ENCODE measurements around the gene MCM3AP.
"Not testable (repeated sequence)": the region's sequence is repeated elsewhere in the genome, so short reads cannot be mapped to it uniquely, and the experiment has no call there.

The MCM3AP gene

GRCh38 chr21:46245213-46245915 lies 40.0 kb downstream of the MCM3AP start:
- DNase-seq, result no peak
- Histone ChIP-seq H3K36me3 (ENCODE audit: control insufficient read depth, insufficient read depth, low read length) (peaks cover 80% of the 10 kb centered on the region), H3K4me3 (ENCODE audit: insufficient read depth, low read depth, low read length, poor library complexity, severe bottlenecking) (no peak overlapping the region), H3K4me1 (ENCODE audit: control insufficient read depth, insufficient read depth, low read length, poor library complexity, severe bottlenecking) (no peaks in the 10 kb centered on the region), H3K9me3 (ENCODE audit: control insufficient read depth, low read length) (no peaks in the 10 kb centered on the region), H3K27me3 (replicated peaks; ENCODE audit: control insufficient read depth, insufficient read depth, low read length, poor library complexity, severe bottlenecking) (no peaks in the 10 kb centered on the region), H3K27ac (ENCODE audit: insufficient read depth, low read length, poor library complexity, severe bottlenecking) (no peak overlapping the region)

- no peak overlapping the region for H3K27ac ChIP-seq (ENCODE audit: insufficient read depth, low read length, poor library complexity, severe bottlenecking)
- H3K27me3 ChIP-seq (replicated peaks; ENCODE audit: control insufficient read depth, insufficient read depth, low read length, poor library complexity, severe bottlenecking), result no peaks in the 10 kb centered on the region
- H3K9me3 ChIP-seq (ENCODE audit: control insufficient read depth, low read length), result no peaks in the 10 kb centered on the region
- peaks cover 84% of the 10 kb centered on the region for H3K36me3 ChIP-seq (ENCODE audit: control insufficient read depth, insufficient read depth, low read length)
- DNase-seq, result no peak
- H3K4me3 ChIP-seq (ENCODE audit: insufficient read depth, low read depth, low read length, poor library complexity, severe bottlenecking), result no peak overlapping the region
- no peaks in the 10 kb centered on the region for H3K4me1 ChIP-seq (ENCODE audit: control insufficient read depth, insufficient read depth, low read length, poor library complexity, severe bottlenecking)
These were observed 40.8 kb downstream of the MCM3AP start for GRCh38 chr21:46244602-46245001.

DNA sequence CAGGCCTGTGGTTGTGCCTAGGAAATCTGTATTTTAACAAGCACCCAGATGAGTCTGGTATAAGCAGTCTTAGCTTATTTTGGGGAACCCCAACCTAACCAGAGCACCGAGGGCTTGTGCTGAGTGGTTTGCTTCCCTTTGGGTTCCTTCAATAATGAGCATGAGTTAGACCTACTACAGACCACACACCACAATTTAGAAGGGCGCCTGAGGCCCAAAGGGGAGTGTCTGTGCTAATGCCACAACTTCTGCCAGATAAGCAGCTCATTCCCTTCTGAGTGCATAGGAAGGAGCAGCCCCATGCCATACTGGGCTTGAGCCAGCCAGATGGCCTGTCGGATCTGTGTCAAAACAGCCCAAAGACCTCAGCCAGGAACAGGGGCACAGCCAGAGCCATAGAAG lies 41.5 kb downstream of the MCM3AP start:
- no peak for DNase-seq
- Histone ChIP-seq H3K27me3 (replicated peaks; ENCODE audit: control insufficient read depth, insufficient read depth, low read length, poor library complexity, severe bottlenecking) (no peaks in the 10 kb centered on the region), H3K9me3 (ENCODE audit: control insufficient read depth, low read length) (no peaks in the 10 kb centered on the region), H3K4me1 (ENCODE audit: control insufficient read depth, insufficient read depth, low read length, poor library complexity, severe bottlenecking) (no peaks in the 10 kb centered on the region), H3K4me3 (ENCODE audit: insufficient read depth, low read depth, low read length, poor library complexity, severe bottlenecking) (no peak overlapping the region), H3K27ac (ENCODE audit: insufficient read depth, low read length, poor library complexity, severe bottlenecking) (no peak overlapping the region), H3K36me3 (ENCODE audit: control insufficient read depth, insufficient read depth, low read length) (peaks cover 86% of the 10 kb centered on the region)

GRCh38 chr21:46243325-46243724 lies 42.1 kb downstream of the MCM3AP start:
- no peak for DNase-seq
- no peak overlapping the region for H3K27ac ChIP-seq (ENCODE audit: insufficient read depth, low read length, poor library complexity, severe bottlenecking)
- H3K4me3 ChIP-seq (ENCODE audit: insufficient read depth, low read depth, low read length, poor library complexity, severe bottlenecking), result no peak overlapping the region
- no peaks in the 10 kb centered on the region for H3K9me3 ChIP-seq (ENCODE audit: control insufficient read depth, low read length)
- H3K27me3 ChIP-seq (replicated peaks; ENCODE audit: control insufficient read depth, insufficient read depth, low read length, poor library complexity, severe bottlenecking), result no peaks in the 10 kb centered on the region
- H3K36me3 ChIP-seq (ENCODE audit: control insufficient read depth, insufficient read depth, low read length), result peaks cover 90% of the 10 kb centered on the region
- no peaks in the 10 kb centered on the region for H3K4me1 ChIP-seq (ENCODE audit: control insufficient read depth, insufficient read depth, low read length, poor library complexity, severe bottlenecking)

GRCh38 chr21:46241577-46241976 lies 43.8 kb downstream of the MCM3AP start:
- H3K4me1 ChIP-seq (ENCODE audit: control insufficient read depth, insufficient read depth, low read length, poor library complexity, severe bottlenecking); H3K9me3 ChIP-seq (ENCODE audit: control insufficient read depth, low read length); H3K27ac ChIP-seq (ENCODE audit: insufficient read depth, low read length, poor library complexity, severe bottlenecking); DNase-seq; H3K27me3 ChIP-seq (replicated peaks; ENCODE audit: control insufficient read depth, insufficient read depth, low read length, poor library complexity, severe bottlenecking); H3K4me3 ChIP-seq (ENCODE audit: insufficient read depth, low read depth, low read length, poor library complexity, severe bottlenecking): not testable (repeated sequence)
- peaks cover 83% of the 10 kb centered on the region for H3K36me3 ChIP-seq (ENCODE audit: control insufficient read depth, insufficient read depth, low read length)

- H3K4me1 ChIP-seq (ENCODE audit: control insufficient read depth, insufficient read depth, low read length, poor library complexity, severe bottlenecking), result no peaks in the 10 kb centered on the region
- no peaks in the 10 kb centered on the region for H3K27me3 ChIP-seq (replicated peaks; ENCODE audit: control insufficient read depth, insufficient read depth, low read length, poor library complexity, severe bottlenecking)
- H3K4me3 ChIP-seq (ENCODE audit: insufficient read depth, low read depth, low read length, poor library complexity, severe bottlenecking), result no peak overlapping the region
- H3K27ac ChIP-seq (ENCODE audit: insufficient read depth, low read length, poor library complexity, severe bottlenecking), result no peak overlapping the region
- H3K9me3 ChIP-seq (ENCODE audit: control insufficient read depth, low read length), result no peaks in the 10 kb centered on the region
- DNase-seq, result no peak
- peaks cover 83% of the 10 kb centered on the region for H3K36me3 ChIP-seq (ENCODE audit: control insufficient read depth, insufficient read depth, low read length)
These were observed 45.5 kb downstream of the MCM3AP start for GRCh38 chr21:46239817-46240325.

- peaks cover 65% of the 10 kb centered on the region for H3K36me3 ChIP-seq (ENCODE audit: control insufficient read depth, insufficient read depth, low read length)
These were observed 47.9 kb downstream of the MCM3AP start for GRCh38 chr21:46237474-46237873.

DNA sequence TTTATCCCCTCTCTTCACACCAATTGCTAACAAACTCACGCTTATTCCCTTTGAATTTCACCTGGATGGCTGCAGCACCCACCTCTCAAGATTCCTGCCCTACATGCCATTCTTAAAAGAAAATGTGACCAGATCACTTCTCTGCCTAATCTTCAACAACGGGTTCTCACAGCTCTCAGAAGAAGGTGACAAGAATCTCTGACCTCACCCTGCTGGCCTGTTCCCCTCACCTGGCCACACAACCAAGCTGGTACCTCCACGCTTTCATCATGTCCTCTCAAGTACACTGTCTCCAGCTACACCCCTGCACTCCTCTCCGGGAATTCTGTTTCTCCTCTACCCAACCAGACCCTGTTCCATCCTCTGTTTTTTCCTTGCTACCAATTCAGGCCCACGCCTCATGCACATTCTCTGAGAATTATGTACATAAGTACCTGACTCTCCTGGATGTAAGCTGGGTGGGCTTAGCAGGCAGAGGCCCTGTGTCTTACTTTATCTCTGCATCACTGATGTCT lies 50.9 kb downstream of the MCM3AP start:
- peaks cover 37% of the 10 kb centered on the region for H3K36me3 ChIP-seq (ENCODE audit: control insufficient read depth, insufficient read depth, low read length)
- H3K27ac ChIP-seq (ENCODE audit: insufficient read depth, low read length, poor library complexity, severe bottlenecking), result no peak overlapping the region
- H3K27me3 ChIP-seq (replicated peaks; ENCODE audit: control insufficient read depth, insufficient read depth, low read length, poor library complexity, severe bottlenecking), result no peaks in the 10 kb centered on the region
- H3K4me3 ChIP-seq (ENCODE audit: insufficient read depth, low read depth, low read length, poor library complexity, severe bottlenecking), result no peak overlapping the region
- DNase-seq, result no peak
- H3K9me3 ChIP-seq (ENCODE audit: control insufficient read depth, low read length), result no peaks in the 10 kb centered on the region
- peaks cover 6% of the 10 kb centered on the region for H3K4me1 ChIP-seq (ENCODE audit: control insufficient read depth, insufficient read depth, low read length, poor library complexity, severe bottlenecking)

More at GRCh38 chr21:46237474-46237873, 47.9 kb downstream of the MCM3AP start:
- H3K27ac ChIP-seq (ENCODE audit: insufficient read depth, low read length, poor library complexity, severe bottlenecking), result no peak overlapping the region
- no peak for DNase-seq
- no peaks in the 10 kb centered on the region for H3K27me3 ChIP-seq (replicated peaks; ENCODE audit: control insufficient read depth, insufficient read depth, low read length, poor library complexity, severe bottlenecking)
- H3K4me3 ChIP-seq (ENCODE audit: insufficient read depth, low read depth, low read length, poor library complexity, severe bottlenecking), result no peak overlapping the region
- no peaks in the 10 kb centered on the region for H3K9me3 ChIP-seq (ENCODE audit: control insufficient read depth, low read length)
- no peaks in the 10 kb centered on the region for H3K4me1 ChIP-seq (ENCODE audit: control insufficient read depth, insufficient read depth, low read length, poor library complexity, severe bottlenecking)

- Histone ChIP-seq H3K27ac (ENCODE audit: insufficient read depth, low read length, poor library complexity, severe bottlenecking) (no peak overlapping the region), H3K27me3 (replicated peaks; ENCODE audit: control insufficient read depth, insufficient read depth, low read length, poor library complexity, severe bottlenecking) (no peaks in the 10 kb centered on the region), H3K9me3 (ENCODE audit: control insufficient read depth, low read length) (no peaks in the 10 kb centered on the region), H3K36me3 (ENCODE audit: control insufficient read depth, insufficient read depth, low read length) (peaks cover 6% of the 10 kb centered on the region), H3K4me1 (ENCODE audit: control insufficient read depth, insufficient read depth, low read length, poor library complexity, severe bottlenecking) (peaks cover 19% of the 10 kb centered on the region), H3K4me3 (ENCODE audit: insufficient read depth, low read depth, low read length, poor library complexity, severe bottlenecking) (peak overlapping the region; percentile 67)
- no peak for DNase-seq
These were observed 55.5 kb downstream of the MCM3AP start for GRCh38 chr21:46229923-46230260.

- H3K36me3 ChIP-seq (ENCODE audit: control insufficient read depth, insufficient read depth, low read length), result peaks cover under 1% of the 10 kb centered on the region
- H3K4me3 ChIP-seq (ENCODE audit: insufficient read depth, low read depth, low read length, poor library complexity, severe bottlenecking), result peak overlapping the region; percentile 67
- H3K27ac ChIP-seq (ENCODE audit: insufficient read depth, low read length, poor library complexity, severe bottlenecking), result peak overlapping the region; percentile 47
- no peaks in the 10 kb centered on the region for H3K9me3 ChIP-seq (ENCODE audit: control insufficient read depth, low read length)
- peaks cover 19% of the 10 kb centered on the region for H3K4me1 ChIP-seq (ENCODE audit: control insufficient read depth, insufficient read depth, low read length, poor library complexity, severe bottlenecking)
- no peak for DNase-seq
- H3K27me3 ChIP-seq (replicated peaks; ENCODE audit: control insufficient read depth, insufficient read depth, low read length, poor library complexity, severe bottlenecking), result no peaks in the 10 kb centered on the region
These were observed 56.1 kb downstream of the MCM3AP start for GRCh38 chr21:46229133-46229922.

Measured in effector memory CD4-positive, alpha-beta T cell (primary cell).